Trophoblast cell (in vitro differentiated cells and primary cell): ENCODE measurements around the gene CYP46A1.
"Not testable (repeated sequence)": the region's sequence is repeated elsewhere in the genome, so short reads cannot be mapped to it uniquely, and the experiment has no call there.

ENCODE experiments used
- DNase-seq, 2 donors: peaks; one replicate each; pipeline ENCODE4 v3.0.0-alpha.2; 2016
- H2AFZ ChIP-seq: 2 replicates; pipeline ENCODE4 v1.6.1; 2013; ENCODE audit warnings: low read length, moderate library complexity, mild to moderate bottlenecking; ENCODE audit not compliant: insufficient read depth, poor library complexity
- H2AK5ac ChIP-seq: 2 replicates; pipeline ENCODE4 v1.6.1; 2013; ENCODE audit warnings: mild to moderate bottlenecking, low read length
- H2BK120ac ChIP-seq: 2 replicates; pipeline ENCODE4 v1.6.1; 2013; ENCODE audit warnings: low read length, mild to moderate bottlenecking, moderate library complexity; ENCODE audit not compliant: insufficient read depth, poor library complexity
- H2BK12ac ChIP-seq: 2 replicates; pipeline ENCODE4 v1.6.1; 2013; ENCODE audit warnings: mild to moderate bottlenecking, low read length, moderate library complexity
- H2BK5ac ChIP-seq: 2 replicates; pipeline ENCODE4 v1.6.1; 2013; ENCODE audit warnings: low read length, low read depth, moderate library complexity, mild to moderate bottlenecking; ENCODE audit not compliant: poor library complexity
- H3K14ac ChIP-seq: 2 replicates; pipeline ENCODE4 v1.6.1; 2013; ENCODE audit warnings: mild to moderate bottlenecking, low read length
- H3K18ac ChIP-seq: 2 replicates; pipeline ENCODE4 v1.6.1; 2013; ENCODE audit warnings: mild to moderate bottlenecking, low read length
- H3K23ac ChIP-seq: 2 replicates; pipeline ENCODE4 v1.6.1; 2013; ENCODE audit warnings: low read length
- H3K27ac ChIP-seq: 2 replicates; pipeline ENCODE4 v1.5.1; 2013; ENCODE audit warnings: low read depth, mild to moderate bottlenecking, inconsistent platforms, low read length, moderate library complexity
- H3K27me3 ChIP-seq: 2 replicates; pipeline ENCODE4 v1.6.1; 2013; ENCODE audit warnings: inconsistent platforms, mild to moderate bottlenecking, low read length, moderate library complexity; ENCODE audit not compliant: insufficient read depth
- H3K36me3 ChIP-seq, 2 experiments: 1 replicate in 1 of 2; 2 replicates in 1 of 2; pipeline ENCODE4 v1.6.1; 2013; ENCODE audit warnings: low read length in 2 of 2, mild to moderate bottlenecking in 2 of 2, moderate library complexity in 1 of 2; ENCODE audit not compliant: insufficient read depth in 2 of 2, control insufficient read depth in 1 of 2
- H3K4ac ChIP-seq: 2 replicates; pipeline ENCODE4 v1.6.1; 2013; ENCODE audit warnings: low read depth, mild to moderate bottlenecking, low read length, moderate library complexity
- H3K4me1 ChIP-seq, 2 experiments: 1 replicate in 1 of 2; 2 replicates in 1 of 2; pipeline ENCODE4 v1.6.1; 2013; ENCODE audit warnings: low read length in 2 of 2, mild to moderate bottlenecking in 2 of 2, moderate library complexity in 1 of 2; ENCODE audit not compliant: insufficient read depth in 2 of 2, control insufficient read depth in 1 of 2
- H3K4me2 ChIP-seq: 2 replicates; pipeline ENCODE4 v1.6.1; 2013; ENCODE audit warnings: inconsistent platforms, mild to moderate bottlenecking, low read length, moderate library complexity
- H3K4me3 ChIP-seq: 2 replicates; pipeline ENCODE4 v1.5.1; 2013; ENCODE audit warnings: mild to moderate bottlenecking, low read depth, low read length, inconsistent platforms
- H3K79me1 ChIP-seq: one replicate; pipeline ENCODE4 v1.6.1; 2013; ENCODE audit warnings: low read length
- H3K79me2 ChIP-seq: 2 replicates; pipeline ENCODE4 v1.6.1; 2013; ENCODE audit warnings: low read length, mild to moderate bottlenecking; ENCODE audit not compliant: control insufficient read depth, insufficient read depth, poor library complexity
- H3K9ac ChIP-seq: 2 replicates; pipeline ENCODE4 v1.6.1; 2013; ENCODE audit warnings: mild to moderate bottlenecking, low read length
- H3K9me3 ChIP-seq: 2 replicates; pipeline ENCODE4 v1.6.1; 2013; ENCODE audit warnings: low read depth, mild to moderate bottlenecking, control low read depth, inconsistent platforms, low read length; ENCODE audit not compliant: insufficient read depth
- H4K12ac ChIP-seq: 2 replicates; pipeline ENCODE4 v1.6.1; 2013; ENCODE audit warnings: low read depth, mild to moderate bottlenecking, low read length, moderate library complexity
- H4K8ac ChIP-seq: 2 replicates; pipeline ENCODE4 v1.6.1; 2013; ENCODE audit warnings: low read depth, mild to moderate bottlenecking, low read length, moderate library complexity
- H4K91ac ChIP-seq: one replicate; pipeline ENCODE4 v1.6.1; 2013; ENCODE audit warnings: low read depth, mild to moderate bottlenecking, low read length, moderate library complexity
- WGBS: extraction: QIAGEN DNeasy Blood & Tissue Kit; methylation state at CpG from one replicate; pipeline ENCODE4 v1.1.7; 2013; ENCODE audit warnings: missing lambda C conversion rate; ENCODE audit not compliant: insufficient read length, insufficient coverage; ENCODE audit errors: extremely low coverage; 5-methylcytosine and 5-hydroxymethylcytosine counted together

CYP46A1 gene

GRCh38 chr14:99661206-99661605 lies 22.9 kb upstream of the CYP46A1 start:
- not testable (repeated sequence) for H3K4ac ChIP-seq, H2BK5ac ChIP-seq, H4K12ac ChIP-seq, H3K36me3 ChIP-seq, H3K27me3 ChIP-seq, H3K9me3 ChIP-seq, H3K27ac ChIP-seq, DNase-seq, H3K79me2 ChIP-seq, H2AFZ ChIP-seq, H3K18ac ChIP-seq, H3K23ac ChIP-seq, H2BK120ac ChIP-seq, H4K8ac ChIP-seq, H3K9ac ChIP-seq, H3K4me2 ChIP-seq, H3K4me3 ChIP-seq, H3K14ac ChIP-seq
- Histone ChIP-seq H4K91ac (peak overlapping the region; percentile 60), H2AK5ac (peak overlapping the region; percentile 27), H2BK12ac (peak overlapping the region; percentile 58), H3K4me1 (peaks cover 31 to 40% of the 10 kb centered on the region in 2 experiments), H3K79me1 (peaks cover 30% of the 10 kb centered on the region)

- Histone ChIP-seq H4K8ac (peak overlapping the region; percentile 34), H2BK5ac (peak overlapping the region; percentile 43), H3K4ac (peak overlapping the region; percentile 3), H2BK120ac (peak overlapping the region; percentile 37), H2BK12ac (peak overlapping the region; percentile 56), H4K91ac (peak overlapping the region; percentile 71), H3K4me3 (no peak overlapping the region), H2AK5ac (peak overlapping the region; percentile 21), H3K27ac (peak overlapping the region; percentile 63), H3K27me3 (no peaks in the 10 kb centered on the region), H3K79me2 (peaks cover 3% of the 10 kb centered on the region), H3K18ac (peak overlapping the region; percentile 22), H3K14ac (peak overlapping the region; percentile 73), H3K36me3 (no peaks in the 10 kb centered on the region), H3K9ac (no peak overlapping the region), H3K79me1 (peaks cover 37% of the 10 kb centered on the region), H3K4me1 (peaks cover 37 to 52% of the 10 kb centered on the region in 2 experiments), H2AFZ (no peak overlapping the region), H3K4me2 (peak overlapping the region; percentile 36), H4K12ac (no peak overlapping the region), H3K23ac (no peak overlapping the region), H3K9me3 (no peaks in the 10 kb centered on the region)
- no CpG with 5 or more reads among the region's 10 CpGs for WGBS
- DNase-seq: no peak
These were observed 21.3 kb upstream of the CYP46A1 start for GRCh38 chr14:99662846-99663245.

- H3K27me3 ChIP-seq: no peaks in the 10 kb centered on the region
- peak overlapping the region; percentile 16 for H3K14ac ChIP-seq
- no peak overlapping the region for H3K23ac ChIP-seq
- H4K8ac ChIP-seq: peak overlapping the region; percentile 52
- peaks cover 37% of the 10 kb centered on the region for H3K79me1 ChIP-seq
- no peaks in the 10 kb centered on the region for H3K36me3 ChIP-seq
- peaks cover 3% of the 10 kb centered on the region for H3K79me2 ChIP-seq
- peak; percentile 27 to 60 for DNase-seq
- peak overlapping the region; percentile 35 for H4K12ac ChIP-seq
- peak overlapping the region; percentile 51 for H3K4ac ChIP-seq
- H3K4me1 ChIP-seq: peaks cover 37 to 52% of the 10 kb centered on the region in 2 experiments
- peak overlapping the region; percentile 93 for H3K27ac ChIP-seq
- H2BK12ac ChIP-seq: peak overlapping the region; percentile 89
- no CpG with 5 or more reads among the region's 12 CpGs for WGBS
- H3K18ac ChIP-seq: peak overlapping the region; percentile 15
- H3K9ac ChIP-seq: no peak overlapping the region
- H2BK5ac ChIP-seq: peak overlapping the region; percentile 98
- peak overlapping the region; percentile 77 for H2BK120ac ChIP-seq
- H3K9me3 ChIP-seq: no peaks in the 10 kb centered on the region
- H3K4me2 ChIP-seq: peak overlapping the region; percentile 44
- H3K4me3 ChIP-seq: no peak overlapping the region
- peak overlapping the region; percentile 96 for H4K91ac ChIP-seq
- H2AK5ac ChIP-seq: peak overlapping the region; percentile 9
- H2AFZ ChIP-seq: peak overlapping the region; percentile 11
These were observed 20.6 kb upstream of the CYP46A1 start for GRCh38 chr14:99663386-99664057.

GRCh38 chr14:99664058-99664936 lies 19.8 kb upstream of the CYP46A1 start:
- Histone ChIP-seq H3K14ac (peak overlapping the region; percentile 16), H2AK5ac (peak overlapping the region; percentile 9), H3K18ac (peak overlapping the region; percentile 15), H3K23ac (no peak overlapping the region), H3K9me3 (no peaks in the 10 kb centered on the region), H3K4me3 (no peak overlapping the region), H4K12ac (no peak overlapping the region), H2BK120ac (peak overlapping the region; percentile 77), H3K9ac (no peak overlapping the region), H2BK12ac (peak overlapping the region; percentile 89), H4K91ac (peak overlapping the region; percentile 96), H4K8ac (peak overlapping the region; percentile 52), H3K4me2 (peak overlapping the region; percentile 44), H2BK5ac (peak overlapping the region; percentile 98), H3K79me2 (peaks cover 3% of the 10 kb centered on the region), H3K27ac (peak overlapping the region; percentile 93), H3K36me3 (no peaks in the 10 kb centered on the region), H3K4me1 (peaks cover 37 to 54% of the 10 kb centered on the region in 2 experiments), H3K79me1 (peaks cover 37% of the 10 kb centered on the region), H3K4ac (peak overlapping the region; percentile 51), H2AFZ (peak overlapping the region; percentile 11), H3K27me3 (no peaks in the 10 kb centered on the region)
- DNase-seq: no peak
- no CpG with 5 or more reads among the region's 8 CpGs for WGBS
